Hematopoietic multipotent progenitor cell treated with erythropoietin and hydrocortisone succinate and interleukin-3 and kit ligand, for 15 days (in vitro differentiated cells): Measurements from ENCODE around the gene GSX1.
"Not testable (repeated sequence)": the region's sequence is repeated elsewhere in the genome, so short reads cannot be mapped to it uniquely, and the experiment has no call there.

Experiments
- DNase-seq: peaks from one replicate; pipeline ENCODE4 v3.0.0-alpha.2; 2015; ENCODE audit warnings: low spot score

GSX1 gene

DNA sequence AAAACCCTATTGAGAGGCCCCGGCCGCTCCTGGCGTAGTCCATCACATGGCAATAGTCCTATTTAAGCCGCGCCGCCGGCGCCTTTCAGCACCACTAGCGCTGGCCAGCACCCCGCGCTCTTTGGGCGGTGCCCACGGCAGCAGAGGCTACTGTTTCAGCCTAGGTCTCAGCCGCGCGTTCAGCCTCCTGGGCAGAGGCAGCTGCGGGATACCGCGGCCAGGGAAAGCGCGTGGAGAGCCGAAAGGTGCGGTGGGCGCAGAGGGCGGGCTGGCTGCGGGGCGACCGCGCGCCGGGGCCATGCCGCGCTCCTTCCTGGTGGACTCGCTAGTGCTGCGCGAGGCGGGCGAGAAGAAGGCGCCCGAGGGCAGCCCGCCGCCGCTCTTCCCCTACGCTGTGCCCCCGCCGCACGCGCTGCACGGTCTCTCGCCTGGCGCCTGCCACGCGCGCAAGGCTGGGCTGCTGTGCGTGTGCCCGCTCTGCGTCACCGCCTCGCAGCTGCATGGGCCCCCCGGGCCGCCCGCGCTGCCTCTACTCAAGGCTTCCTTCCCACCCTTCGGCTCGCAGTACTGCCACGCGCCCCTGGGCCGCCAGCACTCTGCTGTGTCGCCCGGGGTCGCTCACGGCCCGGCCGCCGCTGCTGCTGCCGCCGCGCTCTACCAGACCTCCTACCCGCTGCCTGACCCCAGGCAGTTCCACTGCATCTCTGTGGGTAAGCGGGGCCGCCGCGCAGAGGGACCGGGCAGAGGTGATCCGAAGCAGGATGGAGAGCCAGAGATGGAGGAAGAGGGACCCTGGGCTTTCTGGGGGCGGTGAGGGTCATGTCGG, at the start of gene GSX1:
Gene GSX1, plus strand, starts transcription at position 91 of the 826 bp plus-strand sequence. Its CDS starts 208 bp downstream, at position 299.
- no peak for DNase-seq

DNA sequence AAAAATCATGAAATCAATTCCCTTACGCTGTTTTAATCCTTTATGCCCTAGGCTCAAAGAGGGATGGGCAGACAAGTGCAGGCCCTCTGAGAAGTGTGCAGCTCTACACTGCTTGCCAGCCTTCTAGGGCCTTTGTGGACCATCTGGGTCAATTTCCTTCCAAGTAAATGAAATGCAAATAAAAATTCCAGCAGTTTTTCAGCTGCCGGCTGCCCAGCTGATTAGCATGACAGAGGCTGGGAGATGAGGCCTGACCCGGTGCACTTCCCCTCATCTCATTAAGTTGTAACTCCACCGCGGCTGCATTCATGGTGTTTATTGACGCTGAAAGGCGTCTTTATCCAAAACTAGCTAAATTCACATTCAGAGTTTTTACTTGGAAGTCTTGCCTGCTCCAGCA, 47.5 kb upstream of the GSX1 start:
- no peak for DNase-seq

DNA sequence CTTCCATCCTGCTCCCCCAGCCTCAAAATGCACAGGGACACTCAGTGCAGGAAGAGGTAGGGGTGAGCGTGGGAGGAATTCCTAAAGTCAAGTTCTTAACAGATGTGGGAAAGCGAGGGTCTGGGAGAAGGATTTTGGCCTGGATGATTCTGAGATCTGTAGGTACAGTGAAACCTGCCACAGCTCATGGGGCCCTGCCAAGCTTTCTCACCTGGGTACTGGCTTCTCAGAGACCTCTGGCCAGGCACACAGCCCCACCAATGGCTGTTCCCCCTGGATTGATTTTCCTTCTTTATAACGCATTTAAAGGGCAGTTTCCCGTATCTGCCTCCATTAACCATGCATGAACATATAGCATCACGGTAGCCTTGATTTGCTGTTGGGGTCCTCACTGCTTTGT, 47.0 kb upstream of the GSX1 start:
- DNase-seq = no peak

DNA sequence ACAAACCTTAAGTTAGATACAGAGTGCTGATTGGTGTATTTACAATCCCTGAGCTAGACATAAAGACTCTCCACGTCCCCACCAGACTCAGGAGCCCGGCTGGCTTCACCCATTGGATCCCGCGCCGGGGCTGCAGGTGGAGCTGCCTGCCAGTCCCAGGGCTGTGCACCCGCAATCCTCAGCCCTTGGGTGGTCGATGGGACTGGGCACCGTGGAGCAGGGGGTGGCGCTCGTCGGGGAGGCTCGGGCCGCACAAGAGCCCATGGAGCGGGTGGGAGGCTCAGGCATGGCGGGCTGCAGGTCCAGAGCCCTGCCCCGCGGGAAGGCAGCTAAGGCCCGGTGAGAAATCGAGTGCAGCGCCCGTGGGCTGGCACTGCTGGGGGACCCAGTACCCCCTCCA, 44.1 kb upstream of the GSX1 start:
- DNase-seq = not testable (repeated sequence)

DNA sequence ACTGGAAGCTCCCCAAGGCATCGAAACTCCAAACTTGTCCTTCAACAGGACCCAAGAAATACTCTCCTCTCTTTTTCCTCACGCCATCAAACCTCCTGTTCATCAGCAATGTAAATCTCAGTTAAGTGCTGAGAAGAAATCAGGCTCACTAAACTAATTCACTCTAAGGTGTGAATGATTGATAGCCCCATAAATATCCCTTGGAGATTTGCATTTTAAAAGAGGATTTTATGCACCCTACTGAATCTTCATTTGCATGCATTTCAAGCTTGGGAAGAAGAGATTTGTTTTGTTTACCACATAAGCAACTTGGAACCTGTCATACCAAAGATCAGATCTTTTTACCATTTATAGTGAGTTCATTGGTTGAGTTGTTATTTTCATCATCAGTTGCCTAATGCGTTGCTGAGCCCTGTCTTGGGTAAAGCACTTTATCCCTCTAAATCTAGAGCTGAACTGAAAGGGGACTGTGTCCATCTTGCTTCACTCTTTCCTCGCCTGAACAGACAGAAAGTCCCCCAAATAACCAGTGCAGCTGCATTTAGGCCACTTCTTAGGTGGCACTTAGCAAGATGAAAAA, 40.2 kb upstream of the GSX1 start:
- DNase-seq = no peak

DNA sequence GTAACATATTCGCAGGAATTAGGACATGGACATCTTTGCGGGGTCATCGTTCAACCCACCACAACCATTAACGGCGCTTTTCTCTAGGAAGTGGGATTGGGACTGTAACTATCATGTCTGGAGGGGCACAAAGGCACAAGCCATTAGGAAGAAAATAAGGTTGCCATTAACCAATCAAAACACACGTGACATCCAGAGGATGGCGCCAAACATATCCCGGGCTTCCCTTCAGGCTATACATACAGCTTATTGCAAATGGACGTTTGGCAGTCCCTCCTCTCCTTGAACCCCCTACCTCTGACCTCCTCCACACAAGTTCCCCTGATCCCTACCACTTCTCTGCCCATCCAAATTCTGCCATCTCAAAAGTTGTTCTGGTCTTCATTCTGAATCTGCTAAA, 26.6 kb upstream of the GSX1 start:
- DNase-seq = no peak

DNA sequence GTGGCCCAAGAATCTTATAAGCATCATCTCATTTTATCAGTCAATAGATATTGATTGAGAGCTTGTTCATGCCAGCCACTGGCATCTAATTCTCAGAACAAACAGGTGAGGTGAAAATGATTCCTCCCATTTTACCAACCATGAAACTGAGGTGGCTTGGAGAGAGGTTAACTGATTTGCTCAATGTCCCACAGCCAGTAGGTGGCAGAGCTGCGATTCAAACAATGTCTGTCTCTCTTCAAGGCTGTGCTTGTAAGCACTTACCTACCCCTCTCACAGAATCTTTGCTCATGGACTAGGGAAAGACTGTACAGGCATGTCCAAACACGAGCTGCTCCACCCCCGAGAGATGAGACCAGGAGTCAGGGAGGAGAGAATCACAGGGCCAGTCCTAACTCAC, 21.5 kb upstream of the GSX1 start:
- DNase-seq = no peak

DNA sequence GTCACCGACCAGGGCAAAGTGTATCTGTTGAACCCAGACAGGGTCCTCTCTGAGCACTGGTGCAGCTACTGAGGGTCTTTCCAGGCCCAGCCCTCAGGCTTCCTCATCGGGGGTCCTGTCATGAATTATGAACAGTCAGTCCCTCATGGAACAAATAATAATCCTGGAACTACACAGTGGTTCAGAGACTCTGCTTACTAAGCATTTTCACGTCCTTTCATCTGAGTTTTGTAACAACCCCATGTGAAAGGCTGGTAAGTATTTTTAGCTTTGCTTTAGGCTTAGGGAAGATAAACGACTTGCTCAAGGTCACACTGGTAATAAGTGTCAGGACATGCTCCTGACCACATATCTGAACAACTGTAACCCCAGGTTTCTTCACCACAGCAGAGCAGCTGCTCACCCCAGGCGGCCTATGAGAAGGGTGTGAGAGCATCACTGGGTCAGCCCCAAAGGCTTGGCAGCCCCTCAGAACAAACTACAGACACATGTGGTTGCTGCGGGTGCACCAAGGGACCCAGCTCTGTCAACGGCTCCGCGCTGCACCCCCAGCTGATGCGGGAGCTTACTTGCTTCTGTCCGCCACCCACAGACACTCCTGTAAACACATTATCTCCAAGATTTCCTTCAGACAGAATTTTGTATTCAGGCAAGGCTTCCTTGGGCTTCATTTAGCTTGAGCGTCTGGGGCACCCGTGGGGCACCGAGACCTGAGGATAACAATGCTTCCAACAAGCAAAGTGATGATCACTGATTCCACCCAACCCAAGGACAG, 19.4 kb upstream of the GSX1 start:
- no peak for DNase-seq

DNA sequence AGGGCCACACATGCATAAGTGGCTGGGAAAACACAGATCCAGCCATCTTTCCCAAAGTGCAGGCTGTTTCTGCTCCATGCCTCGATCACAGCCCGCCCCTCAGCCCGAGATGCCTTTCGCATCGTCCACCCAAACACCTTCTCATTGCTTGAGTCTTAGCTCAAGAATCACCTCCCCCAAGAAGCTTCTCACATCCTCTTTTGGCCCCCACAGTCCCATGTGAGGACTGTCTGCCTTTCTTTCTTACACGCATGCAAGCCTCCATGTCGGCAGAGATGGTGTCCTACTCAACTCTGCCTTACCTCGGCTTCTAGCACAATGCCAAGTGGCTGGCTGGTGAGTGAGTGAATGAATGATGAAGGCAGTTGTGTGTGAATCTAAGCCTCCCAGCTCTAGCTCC, 18.1 kb upstream of the GSX1 start:
- DNase-seq = no peak

DNA sequence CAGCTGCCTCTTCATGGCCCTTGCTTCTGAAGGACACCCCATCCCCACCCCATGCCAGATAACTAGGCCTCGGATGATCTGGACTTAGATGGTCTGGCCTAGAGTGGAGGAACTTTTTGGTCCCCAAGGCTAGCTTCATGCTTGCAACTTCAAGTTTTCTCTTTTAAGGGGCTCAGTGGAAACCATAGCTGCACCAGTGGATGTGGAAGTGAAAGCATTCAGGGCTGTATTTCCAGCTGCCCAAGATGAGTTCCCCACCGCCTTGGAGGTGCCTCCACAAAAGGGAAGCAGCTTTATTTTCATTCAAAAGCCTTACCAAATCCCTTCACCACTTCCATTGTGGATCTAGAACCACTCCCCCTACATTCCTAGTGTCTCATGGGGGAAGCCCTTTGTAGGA, 17.6 kb upstream of the GSX1 start:
- DNase-seq = no peak

DNA sequence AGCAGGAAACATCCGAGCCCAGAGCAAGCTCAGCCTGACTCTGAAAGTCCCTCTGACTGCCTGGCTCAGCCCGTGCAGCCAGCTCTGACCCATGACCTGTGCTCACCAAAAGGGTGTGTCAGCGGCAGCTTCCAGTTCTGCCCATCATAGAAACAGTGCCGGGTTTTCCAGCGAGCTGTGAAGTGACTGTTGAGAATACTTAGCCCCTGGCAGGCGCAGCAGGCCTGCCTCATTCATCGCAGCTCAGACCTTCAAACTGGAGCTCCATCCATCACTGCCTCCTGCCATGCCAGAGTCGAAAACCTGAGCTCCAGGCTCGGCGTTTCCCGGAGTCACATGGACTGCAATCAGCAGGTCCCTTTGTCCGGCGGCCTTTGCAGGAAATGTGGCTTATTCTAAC, 16.3 kb upstream of the GSX1 start:
- no peak for DNase-seq

DNA sequence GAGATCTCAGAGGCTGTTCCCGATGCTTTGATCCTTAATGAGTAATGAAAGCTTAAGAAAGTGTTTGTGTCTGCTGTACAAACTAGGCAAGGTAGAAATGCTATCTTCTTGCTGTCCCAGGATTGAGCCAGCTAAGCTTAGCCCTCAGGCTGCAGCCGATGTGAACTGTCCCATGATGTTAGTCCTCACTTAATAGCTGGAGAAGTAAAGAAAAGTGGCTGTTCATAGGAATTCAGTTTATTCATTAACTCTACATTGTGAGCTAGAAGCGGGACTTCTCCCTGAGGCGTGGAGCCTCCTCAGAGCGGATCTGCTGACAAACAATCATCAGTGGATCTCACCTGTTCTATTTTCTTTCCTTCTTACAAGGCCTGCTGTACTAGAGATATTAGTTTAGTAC, 10.1 kb upstream of the GSX1 start:
- DNase-seq = no peak

DNA sequence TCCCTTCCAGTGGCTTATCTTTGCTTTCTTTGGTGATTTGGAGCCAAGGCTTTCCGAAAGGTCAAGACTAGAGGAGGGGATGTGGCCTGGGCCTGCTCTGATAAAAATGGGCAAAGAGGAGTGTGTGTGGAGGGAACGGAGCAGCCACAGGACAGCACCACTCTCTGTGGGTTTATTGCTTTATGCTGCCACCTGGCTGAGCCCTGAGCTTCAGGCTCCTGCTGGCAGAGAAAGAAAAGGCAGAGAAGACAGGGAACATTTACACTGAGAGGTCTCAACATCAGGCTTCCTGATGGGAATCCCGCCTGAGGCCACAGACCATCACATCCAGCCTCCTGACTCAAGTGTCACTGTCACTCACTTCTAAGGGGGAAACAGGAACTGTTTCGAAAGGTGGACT, 9.2 kb upstream of the GSX1 start:
- DNase-seq = no peak

DNA sequence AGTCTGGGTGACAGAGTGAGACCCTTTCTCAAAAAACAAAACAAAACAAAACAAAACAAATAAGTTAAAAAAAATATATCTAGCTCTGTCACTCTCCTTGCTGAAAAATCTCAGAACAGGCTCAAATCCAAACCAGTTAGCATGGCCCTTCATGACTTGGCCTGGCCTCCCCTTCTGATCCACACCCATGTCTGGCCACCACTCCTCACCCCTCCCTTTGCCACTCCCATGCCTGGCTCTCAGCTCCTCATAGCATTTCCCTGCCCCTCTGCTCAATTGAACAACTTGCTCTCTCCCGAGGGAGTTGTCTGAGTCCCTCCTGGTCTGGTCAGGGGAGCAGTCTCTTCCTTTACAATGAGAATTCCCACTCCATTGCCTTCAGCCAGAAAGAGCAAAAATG, 4.0 kb upstream of the GSX1 start:
- no peak for DNase-seq

DNA sequence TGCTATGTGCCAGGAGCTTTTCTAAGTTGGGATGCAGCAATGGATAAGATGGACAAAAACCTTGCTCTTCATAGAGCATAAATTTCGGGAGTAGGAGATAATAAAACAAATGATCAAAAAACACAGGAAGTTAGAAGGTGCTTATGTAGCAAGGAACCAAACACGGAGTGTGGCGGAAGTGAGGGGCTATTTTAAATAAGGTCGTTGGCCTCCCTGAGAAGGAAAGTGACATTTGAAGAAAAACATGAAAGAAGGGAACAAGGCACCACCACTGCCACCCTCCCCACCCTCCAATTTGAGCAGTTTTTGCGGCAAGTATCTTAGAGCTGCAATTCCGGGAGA, 3.2 kb upstream of the GSX1 start:
- no peak for DNase-seq

DNA sequence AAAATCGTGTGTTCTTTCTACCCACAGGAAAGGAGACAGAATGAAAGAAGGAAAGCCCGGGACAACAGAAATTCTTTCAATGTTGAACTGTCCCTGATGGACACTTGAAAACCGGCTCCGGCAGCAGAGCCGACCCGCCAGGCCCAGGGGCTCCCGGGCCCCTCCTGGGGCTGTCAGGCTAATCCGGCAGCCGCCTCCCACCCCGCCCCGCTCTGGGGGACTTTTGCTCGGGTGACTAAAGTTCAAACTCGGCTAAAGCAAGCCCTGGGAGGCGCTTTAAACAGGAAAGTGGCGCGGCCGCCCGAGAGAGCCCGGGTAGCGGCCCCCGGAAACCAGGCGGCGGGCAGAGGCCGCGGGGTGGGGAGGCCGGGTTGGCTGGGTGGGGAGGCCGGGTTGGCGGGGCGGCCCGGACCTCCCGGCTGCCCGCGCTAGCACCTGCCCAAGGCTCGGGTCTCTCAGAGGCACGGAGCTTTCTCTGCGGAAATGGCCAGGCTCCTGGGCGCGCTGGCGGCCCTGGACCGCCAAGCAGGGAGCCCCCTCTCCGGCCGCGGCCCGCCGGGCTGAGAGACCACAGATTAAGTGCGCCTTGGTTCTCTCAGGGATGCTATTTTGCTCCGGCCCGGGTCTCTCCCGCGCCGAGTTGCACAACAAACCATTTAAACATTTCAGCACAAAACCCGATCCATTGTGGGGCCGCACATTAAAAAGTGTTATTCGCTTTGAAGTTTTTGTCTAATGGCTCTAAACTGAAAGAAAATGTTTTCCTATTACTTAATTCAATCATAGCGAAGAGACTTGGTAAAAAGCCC, 2.6 kb upstream of the GSX1 start:
- DNase-seq = no peak

DNA sequence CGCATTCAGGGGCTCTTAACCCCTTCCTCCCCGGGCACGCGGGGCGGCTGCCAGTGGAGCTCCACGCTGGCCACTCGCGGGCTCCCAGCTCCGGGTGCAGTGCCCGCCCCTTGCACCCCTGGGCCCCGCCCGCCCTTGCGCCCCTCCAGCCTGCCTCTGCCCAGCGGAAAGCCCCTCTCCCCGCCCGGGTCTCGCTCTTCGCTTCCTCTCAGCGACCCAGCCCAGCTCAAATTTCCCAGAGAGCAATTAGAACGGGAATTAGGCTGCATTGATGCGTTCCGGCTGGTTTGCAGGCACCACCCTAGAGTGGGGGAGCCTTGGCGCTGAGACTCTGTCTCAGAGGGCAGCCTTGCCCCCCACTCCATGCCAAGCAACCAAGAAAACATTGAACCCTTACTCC, 1.8 kb upstream of the GSX1 start:
- DNase-seq = no peak

DNA sequence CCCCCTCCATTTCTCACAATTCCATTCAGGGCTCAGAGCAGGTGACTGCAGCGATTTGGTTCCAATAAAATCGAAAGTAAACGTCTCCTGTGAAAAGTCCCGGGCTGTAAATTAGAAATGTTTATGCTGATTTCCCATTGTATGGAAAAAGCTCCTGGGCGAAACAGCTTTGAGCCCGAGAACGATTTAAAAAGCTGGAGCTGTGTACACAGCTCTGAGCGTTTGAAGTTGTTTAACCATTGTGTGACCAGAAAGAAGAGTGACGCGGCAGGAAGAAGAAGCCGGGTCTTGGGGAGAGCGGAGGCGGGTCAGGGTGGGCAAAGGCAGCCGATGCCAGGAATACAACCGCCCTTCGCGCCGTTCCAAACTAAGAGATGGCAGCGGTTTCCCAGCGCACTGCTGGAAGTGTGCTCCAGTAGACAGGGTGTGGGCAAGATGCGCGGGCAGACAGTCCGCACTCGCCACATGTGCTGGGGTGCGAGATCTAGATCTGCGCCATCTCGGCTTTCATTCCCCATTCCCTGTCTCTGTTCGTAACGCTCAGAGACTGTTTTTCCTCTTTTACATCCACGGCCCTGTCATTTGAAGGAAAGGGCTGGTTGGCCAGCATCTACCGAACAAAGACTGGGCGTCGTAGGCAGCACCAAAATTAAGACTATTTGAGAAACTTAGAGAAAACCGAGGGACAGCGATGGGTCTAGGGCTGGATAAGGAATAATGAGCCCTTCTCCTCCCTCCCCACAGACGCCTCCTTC, 960 bp upstream of the GSX1 start:
- no peak for DNase-seq

DNA sequence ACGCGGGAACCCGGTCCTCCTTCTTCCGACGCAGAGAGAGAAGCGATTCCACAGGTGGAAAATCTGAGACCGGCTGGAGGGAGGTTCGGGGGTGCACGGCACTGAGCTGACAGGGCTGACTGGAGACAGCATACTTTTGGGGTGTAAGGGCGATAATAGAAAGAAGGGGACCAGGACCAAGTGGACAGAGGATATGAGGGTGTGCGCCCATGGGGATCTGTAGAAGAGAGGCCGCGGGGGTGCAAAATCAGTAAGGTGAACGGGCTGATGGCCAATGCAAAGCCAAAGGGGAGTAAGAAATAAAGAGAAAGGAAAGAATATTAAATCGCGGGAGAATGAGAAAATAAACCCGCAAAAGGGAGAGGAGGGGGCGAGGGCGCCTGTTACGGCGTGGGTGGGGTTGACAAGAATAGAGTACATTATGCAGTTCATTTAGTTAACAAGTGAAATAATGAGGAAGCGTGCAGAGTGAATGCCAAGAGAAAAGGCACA, 336 bp upstream of the GSX1 start:
- DNase-seq = no peak

DNA sequence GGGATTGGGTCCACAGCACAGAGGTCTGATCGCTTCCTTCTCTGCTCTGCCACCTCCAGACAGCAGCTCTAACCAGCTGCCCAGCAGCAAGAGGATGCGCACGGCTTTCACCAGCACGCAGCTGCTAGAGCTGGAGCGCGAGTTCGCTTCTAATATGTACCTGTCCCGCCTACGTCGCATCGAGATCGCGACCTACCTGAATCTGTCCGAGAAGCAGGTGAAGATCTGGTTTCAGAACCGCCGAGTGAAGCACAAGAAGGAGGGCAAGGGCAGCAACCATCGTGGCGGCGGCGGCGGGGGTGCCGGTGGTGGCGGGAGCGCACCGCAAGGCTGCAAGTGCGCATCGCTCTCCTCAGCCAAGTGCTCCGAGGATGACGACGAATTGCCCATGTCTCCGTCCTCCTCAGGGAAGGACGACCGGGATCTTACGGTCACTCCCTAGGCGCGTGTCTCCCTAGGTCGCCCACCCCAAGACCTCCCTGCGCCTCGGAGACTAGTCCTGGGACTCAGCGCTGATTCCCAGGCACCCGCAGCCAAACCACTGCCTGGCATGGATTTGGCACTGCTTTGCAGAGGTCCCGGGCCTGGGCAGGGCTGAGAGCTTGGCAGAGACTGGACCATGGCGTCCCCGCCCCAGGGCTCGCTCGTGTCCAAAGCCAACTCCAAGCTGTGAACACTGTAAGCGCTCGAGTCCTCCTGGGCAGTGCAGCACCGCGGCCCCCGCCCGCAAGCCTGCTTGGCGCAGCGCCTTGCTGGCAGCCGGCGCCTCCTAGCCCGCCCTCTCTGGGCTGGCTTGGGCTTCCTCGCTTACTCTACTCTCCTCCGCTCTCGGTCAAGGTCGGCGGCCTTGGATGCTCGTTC, 1.5 kb downstream of the GSX1 start:
- no peak for DNase-seq

DNA sequence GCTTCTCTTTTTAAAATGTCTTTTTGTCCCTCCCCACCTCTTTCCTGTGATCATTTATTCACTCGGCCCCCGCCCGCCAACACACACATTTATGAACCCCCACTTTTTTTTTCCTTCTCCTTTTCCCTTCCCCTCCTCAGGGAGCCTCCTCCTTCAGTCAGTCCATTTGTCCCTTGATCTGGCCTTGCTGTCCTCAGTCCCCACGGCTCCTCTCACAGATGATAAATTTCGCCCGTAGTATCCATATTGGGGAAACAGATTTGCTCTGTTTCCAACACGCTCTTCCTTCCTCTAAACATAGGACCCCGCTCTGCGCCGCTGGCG, 2.0 kb downstream of the GSX1 start:
- no peak for DNase-seq
